ENCODE results near the gene SKI. TPM values are rescaled to one million over a fixed set of nuclear protein-coding genes. Genes with fewer than 3 reads are reported as not detected.

The SKI gene
- total and polyA plus RNA-seq, 2 of the 8 experiments (the other 6 are each of a cell fraction or from before 2014, with no cell fraction given): 8.3 to 87.6 TPM

DNA sequence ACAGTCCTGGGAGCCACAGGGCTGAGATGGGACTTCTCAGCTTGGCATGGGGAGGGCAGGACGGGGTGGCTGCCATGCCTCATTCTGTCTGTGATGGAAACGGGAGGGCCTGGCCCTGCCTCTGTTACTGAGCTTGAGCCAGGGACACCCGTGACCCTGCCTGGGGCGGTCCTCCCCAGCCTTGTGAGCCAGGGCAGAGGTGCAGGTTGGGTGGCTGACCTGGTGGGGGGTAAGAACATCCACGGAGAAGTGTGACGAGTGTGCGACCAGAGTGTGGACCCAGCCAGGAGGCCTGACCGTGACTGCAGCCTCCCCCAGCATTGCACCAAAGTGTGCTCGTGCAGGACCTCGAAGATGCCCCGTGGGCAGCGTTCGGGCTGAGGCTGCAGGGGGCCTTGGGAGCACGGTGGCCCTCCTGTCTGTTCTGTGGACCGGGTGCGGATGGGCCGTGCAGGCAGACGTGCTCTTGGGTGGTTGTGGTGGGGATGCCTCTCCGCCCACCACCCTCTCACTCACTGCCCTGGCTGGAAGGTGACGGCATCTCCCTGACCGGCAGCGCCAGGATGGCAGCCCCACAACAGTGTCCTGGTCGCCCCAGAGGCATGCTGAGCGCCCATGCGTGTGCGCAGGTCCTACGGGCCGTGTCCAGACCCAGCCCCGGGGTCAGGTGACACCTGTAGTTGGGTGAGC is 45.4 kb downstream of the SKI start (continued):
- TF ChIP-seq RXRA (IDR thresholded peaks at IDR 0.05; ENCODE audit: insufficient read depth, low read depth, low read length) (no peak), CEBPB (IDR thresholded peaks at IDR 0.05; ENCODE audit: low read depth, low read length) (no peak)

Measured in H1 (cell line).